GM12864 (cell line): ENCODE results near the gene ZNF692.

Experiments
- DNase-seq: peaks from one replicate; pipeline ENCODE4 v3.0.0-alpha.2; 2011; ENCODE audit warnings: low read depth
- H3K4me3 ChIP-seq: 2 replicates; pipeline ENCODE4 v1.5.1; 2011; ENCODE audit warnings: mild to moderate bottlenecking, low read depth, low read length, control low read depth
- TF ChIP-seq, protein P1 (sequence below): IDR thresholded peaks from 2 replicates; pipeline ENCODE4 v1.5.1; 2011; ENCODE audit warnings: low read depth, mild to moderate bottlenecking, moderate library complexity, low read length, control low read depth, inconsistent platforms; ENCODE audit errors: missing control alignments

ZNF692 gene

DNA sequence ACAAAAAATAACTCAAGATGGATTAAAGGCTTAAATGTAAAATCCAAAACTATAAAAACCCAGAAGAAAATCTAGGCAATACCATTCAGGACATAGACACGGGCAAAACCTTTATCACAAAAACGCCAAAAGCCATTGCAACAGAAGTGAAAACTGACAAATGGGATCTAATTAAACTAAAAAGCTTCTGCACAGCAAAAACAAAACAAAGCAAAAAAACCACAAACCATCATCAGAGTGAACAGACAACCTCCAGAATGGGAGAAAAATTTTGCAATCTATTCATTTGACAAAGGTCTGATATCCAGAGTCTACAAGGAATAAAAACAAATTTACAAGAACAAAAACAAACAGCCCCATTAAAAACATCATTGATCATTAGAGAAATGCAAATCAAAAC lies 42.7 kb upstream of the ZNF692 start:
- no peak for DNase-seq
- TF ChIP-seq, protein P1, sequence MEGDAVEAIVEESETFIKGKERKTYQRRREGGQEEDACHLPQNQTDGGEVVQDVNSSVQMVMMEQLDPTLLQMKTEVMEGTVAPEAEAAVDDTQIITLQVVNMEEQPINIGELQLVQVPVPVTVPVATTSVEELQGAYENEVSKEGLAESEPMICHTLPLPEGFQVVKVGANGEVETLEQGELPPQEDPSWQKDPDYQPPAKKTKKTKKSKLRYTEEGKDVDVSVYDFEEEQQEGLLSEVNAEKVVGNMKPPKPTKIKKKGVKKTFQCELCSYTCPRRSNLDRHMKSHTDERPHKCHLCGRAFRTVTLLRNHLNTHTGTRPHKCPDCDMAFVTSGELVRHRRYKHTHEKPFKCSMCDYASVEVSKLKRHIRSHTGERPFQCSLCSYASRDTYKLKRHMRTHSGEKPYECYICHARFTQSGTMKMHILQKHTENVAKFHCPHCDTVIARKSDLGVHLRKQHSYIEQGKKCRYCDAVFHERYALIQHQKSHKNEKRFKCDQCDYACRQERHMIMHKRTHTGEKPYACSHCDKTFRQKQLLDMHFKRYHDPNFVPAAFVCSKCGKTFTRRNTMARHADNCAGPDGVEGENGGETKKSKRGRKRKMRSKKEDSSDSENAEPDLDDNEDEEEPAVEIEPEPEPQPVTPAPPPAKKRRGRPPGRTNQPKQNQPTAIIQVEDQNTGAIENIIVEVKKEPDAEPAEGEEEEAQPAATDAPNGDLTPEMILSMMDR, result no peak
- H3K4me3 ChIP-seq, result no peak overlapping the region

DNA sequence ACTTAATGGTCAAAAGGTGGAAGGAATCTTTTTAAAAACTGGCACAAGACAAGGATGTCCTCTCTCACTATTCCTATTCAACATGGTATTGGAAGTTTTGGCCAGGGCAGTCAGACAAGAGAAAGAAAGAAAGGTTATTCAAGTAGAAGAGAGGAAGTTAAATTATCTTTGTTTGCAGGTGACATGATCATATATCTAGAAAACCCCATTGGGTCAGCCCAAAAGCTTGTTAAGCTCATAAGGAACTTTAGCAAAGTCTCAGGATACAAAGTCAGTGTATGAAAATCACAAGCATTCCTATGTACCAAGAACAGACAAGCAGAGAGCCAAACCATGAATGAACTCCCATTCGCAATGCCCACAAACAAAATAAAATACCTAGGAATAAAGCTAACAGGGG lies 41.8 kb upstream of the ZNF692 start:
- TF ChIP-seq, protein P1, result no peak
- no peak for DNase-seq
- H3K4me3 ChIP-seq, result no peak overlapping the region

DNA sequence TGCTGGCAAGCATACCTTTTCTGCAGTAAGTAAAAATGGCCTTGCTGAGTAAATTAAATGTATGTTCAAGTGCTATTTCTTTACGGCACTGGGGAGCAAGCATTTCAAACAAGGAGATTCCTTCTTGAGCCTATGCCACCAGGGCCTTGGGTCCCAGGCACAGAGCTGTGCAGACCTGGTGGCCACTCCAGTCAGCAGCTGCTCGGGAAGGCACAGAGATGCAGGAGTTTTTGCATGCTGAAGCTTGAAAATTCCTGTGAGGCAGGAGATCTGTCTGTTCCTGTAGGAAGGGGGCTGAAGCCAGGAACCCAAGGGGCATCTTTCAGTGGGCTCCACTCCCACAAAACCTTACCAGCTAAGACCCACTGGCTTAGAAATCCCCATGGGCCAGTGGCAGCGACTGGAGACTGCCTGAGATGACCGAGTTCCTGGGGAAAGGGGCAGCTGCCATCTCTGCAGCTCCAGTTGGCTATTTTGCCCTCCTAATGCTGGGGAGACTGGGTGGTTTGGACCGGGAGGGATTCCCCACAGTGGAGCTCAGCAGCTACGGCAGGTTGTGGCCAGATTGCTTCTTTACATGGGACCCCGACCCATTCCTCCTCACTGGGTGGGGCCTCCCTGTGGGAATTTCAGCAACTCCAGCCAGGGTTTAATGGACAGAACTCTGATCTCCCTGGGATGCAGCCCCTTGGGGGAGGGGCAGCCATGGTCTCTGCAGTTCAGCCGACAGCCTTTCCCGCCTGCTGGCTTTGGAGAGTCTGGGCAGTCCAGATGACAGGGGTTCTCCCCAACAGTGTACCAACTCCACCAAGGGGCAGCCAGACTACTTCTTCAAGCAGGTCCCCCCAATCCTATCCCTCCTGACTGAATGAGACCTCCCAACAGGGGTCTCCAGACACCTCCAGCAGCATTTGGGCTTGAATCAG lies 38.8 kb upstream of the ZNF692 start:
- DNase-seq, result no peak
- TF ChIP-seq, protein P1, result no peak
- no peak overlapping the region for H3K4me3 ChIP-seq

DNA sequence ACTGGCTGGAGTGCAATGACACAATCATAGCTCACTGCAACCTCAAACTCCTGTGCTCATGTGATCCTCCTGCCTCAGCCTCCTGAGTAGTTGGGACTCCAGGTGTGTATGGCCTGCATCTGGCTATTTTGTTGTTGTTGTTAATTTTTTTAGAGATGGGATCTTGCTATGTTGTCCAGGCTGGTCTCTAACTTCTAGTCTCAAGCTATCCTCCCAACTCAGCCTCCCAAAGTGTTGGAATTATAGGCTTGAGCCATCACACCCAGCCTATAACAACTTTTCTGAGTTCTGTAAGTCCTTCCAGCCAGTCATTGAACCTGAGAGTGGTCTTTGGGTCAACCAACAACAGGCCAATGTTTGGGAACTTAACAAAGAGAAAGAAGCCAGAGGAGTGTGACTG lies 36.0 kb upstream of the ZNF692 start:
- DNase-seq, result no peak
- TF ChIP-seq, protein P1, result no peak
- H3K4me3 ChIP-seq, result no peak overlapping the region

DNA sequence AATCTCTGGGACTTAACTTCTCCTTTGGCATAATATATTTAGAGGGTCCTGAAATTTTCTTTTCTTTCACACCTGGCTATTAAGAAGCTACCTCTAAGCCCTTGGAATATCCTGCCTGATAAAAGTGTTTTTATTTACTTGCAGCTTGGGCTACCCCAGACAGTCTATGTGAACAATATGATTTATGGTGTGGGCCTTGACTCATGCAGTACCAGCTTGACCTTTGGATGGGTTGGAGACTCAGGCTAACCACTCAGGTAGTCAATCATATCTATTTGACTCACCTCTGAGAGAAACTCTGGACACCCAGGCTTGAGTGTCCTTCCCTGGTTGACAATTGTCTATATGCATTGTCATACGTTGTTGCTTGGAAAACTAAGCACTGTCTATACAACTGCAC lies 33.7 kb upstream of the ZNF692 start:
- DNase-seq, result no peak
- H3K4me3 ChIP-seq, result no peak overlapping the region
- TF ChIP-seq, protein P1, result no peak

DNA sequence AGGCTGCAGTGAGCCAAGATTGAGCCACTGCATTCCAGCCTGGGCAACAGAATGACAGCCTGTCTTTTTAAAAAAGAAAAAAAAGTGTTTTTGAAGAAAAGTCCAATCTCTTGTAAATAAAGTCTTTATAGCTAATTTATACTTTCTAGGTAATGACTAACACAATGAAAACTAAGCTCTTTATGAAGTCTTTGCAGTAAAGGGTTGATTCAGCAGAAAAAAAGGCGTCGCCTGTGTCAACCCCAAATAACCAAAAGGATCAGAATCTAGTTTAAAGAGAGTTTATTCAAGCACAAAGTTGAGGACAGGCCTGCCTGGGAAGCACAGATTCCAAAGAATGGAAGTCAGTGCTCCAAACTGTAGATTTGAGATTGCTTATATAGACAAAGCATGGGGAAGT lies 32.9 kb upstream of the ZNF692 start:
- no peak overlapping the region for H3K4me3 ChIP-seq
- no peak for DNase-seq
- TF ChIP-seq, protein P1, result no peak
